Activated T-cell treated with anti-CD3 and anti-CD28 coated beads, Interleukin-2, amount 50 U/mL, for 4 hours (primary cell): Measurements from ENCODE around the gene CAMK2A. TPM values are rescaled to one million over a fixed set of nuclear protein-coding genes. Genes with fewer than 3 reads are reported as not detected.
A peak's percentile ranks its signal among the peaks of the same experiment; 100 is the strongest.

Source experiments
- ATAC-seq, 2 donors: fragments of 200-7000 bp; cut with Tn5 transposase; one replicate each; pipeline ENCODE4 v1.10.0; 2021
- DNase-seq: peaks from one replicate; pipeline ENCODE4 v3.0.0-alpha.2; 2020
- H3K27me3 Mint-ChIP-seq: one replicate; pipeline ENCODE4 v1.8.0; 2021; ENCODE audit warnings: low read depth, mixed read lengths
- H3K36me3 Mint-ChIP-seq: one replicate; pipeline ENCODE4 v1.8.0; 2022; ENCODE audit warnings: mixed read lengths; ENCODE audit not compliant: insufficient read depth
- H3K4me1 Mint-ChIP-seq: one replicate; pipeline ENCODE4 v1.8.0; 2021; ENCODE audit warnings: low read depth, mixed read lengths
- H3K4me3 Mint-ChIP-seq: one replicate; pipeline ENCODE4 v1.8.0; 2021; ENCODE audit warnings: mild to moderate bottlenecking, moderate library complexity, mixed read lengths
- H3K9me3 Mint-ChIP-seq: one replicate; pipeline ENCODE4 v1.8.0; 2021; ENCODE audit warnings: mixed read lengths
- total RNA-seq, 3 donors: library from RNA; stranded (reverse); gene quantifications; one replicate each; pipeline ENCODE4 v1.2.1, GENCODE V29; 2021

Gene CAMK2A
- total RNA-seq, 3 donors from 2014 or later = not detected

GRCh38 chr5:150321784-150322183, 32.2 kb upstream of the CAMK2A start:
- ATAC-seq (no peak), DNase-seq (no peak)
- Mint-ChIP-seq H3K4me3 (no peak overlapping the region), H3K27me3 (no peaks in the 10 kb centered on the region), H3K36me3 (no peaks in the 10 kb centered on the region), H3K4me1 (no peaks in the 10 kb centered on the region), H3K9me3 (no peaks in the 10 kb centered on the region)

GRCh38 chr5:150321211-150321610, 31.6 kb upstream of the CAMK2A start:
- no peak for ATAC-seq
- H3K4me1 Mint-ChIP-seq = no peaks in the 10 kb centered on the region
- H3K4me3 Mint-ChIP-seq = no peak overlapping the region
- H3K36me3 Mint-ChIP-seq = no peaks in the 10 kb centered on the region
- no peaks in the 10 kb centered on the region for H3K9me3 Mint-ChIP-seq
- no peak for DNase-seq
- no peaks in the 10 kb centered on the region for H3K27me3 Mint-ChIP-seq

DNA sequence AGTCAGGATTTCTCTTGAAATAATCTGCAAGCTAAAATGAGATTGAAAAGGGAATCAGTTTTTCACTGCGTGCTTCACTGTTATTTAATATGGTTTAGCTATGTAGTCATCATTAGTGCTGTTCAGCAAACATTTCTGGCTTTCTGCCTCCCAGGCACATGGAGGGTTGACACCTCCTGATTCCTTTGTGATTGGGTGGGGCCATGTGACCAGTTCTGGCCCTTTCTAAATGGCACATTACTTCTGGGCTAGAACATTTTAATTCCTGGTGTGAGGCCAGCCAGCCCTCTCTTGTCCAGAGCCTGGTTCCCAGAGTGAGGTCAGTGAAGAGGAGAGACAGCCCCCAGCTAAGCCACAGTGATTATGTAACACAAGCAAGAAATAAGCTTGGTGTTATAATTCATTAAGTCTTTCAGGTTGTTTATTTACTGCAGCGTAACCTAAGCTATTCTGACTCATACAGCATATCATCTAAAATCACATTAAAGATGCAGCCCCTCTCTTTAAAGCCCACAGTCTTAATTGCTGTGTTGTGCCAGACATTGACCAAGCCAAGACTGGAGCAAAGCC, 30.6 kb upstream of the CAMK2A start:
- no peaks in the 10 kb centered on the region for H3K36me3 Mint-ChIP-seq
- no peaks in the 10 kb centered on the region for H3K9me3 Mint-ChIP-seq
- no peak overlapping the region for H3K4me3 Mint-ChIP-seq
- DNase-seq = no peak
- no peaks in the 10 kb centered on the region for H3K4me1 Mint-ChIP-seq
- ATAC-seq = no peak
- no peaks in the 10 kb centered on the region for H3K27me3 Mint-ChIP-seq

GRCh38 chr5:150319484-150319790, 29.9 kb upstream of the CAMK2A start:
- Mint-ChIP-seq H3K27me3 (no peaks in the 10 kb centered on the region), H3K4me1 (no peaks in the 10 kb centered on the region), H3K9me3 (no peaks in the 10 kb centered on the region), H3K36me3 (no peaks in the 10 kb centered on the region), H3K4me3 (no peak overlapping the region)
- DNase-seq = no peak
- ATAC-seq = no peak

GRCh38 chr5:150318613-150319483, 29.3 kb upstream of the CAMK2A start:
- no peaks in the 10 kb centered on the region for H3K36me3 Mint-ChIP-seq
- H3K9me3 Mint-ChIP-seq = no peaks in the 10 kb centered on the region
- no peaks in the 10 kb centered on the region for H3K4me1 Mint-ChIP-seq
- no peak overlapping the region for H3K4me3 Mint-ChIP-seq
- ATAC-seq (no peak), DNase-seq (no peak)
- no peaks in the 10 kb centered on the region for H3K27me3 Mint-ChIP-seq

DNA sequence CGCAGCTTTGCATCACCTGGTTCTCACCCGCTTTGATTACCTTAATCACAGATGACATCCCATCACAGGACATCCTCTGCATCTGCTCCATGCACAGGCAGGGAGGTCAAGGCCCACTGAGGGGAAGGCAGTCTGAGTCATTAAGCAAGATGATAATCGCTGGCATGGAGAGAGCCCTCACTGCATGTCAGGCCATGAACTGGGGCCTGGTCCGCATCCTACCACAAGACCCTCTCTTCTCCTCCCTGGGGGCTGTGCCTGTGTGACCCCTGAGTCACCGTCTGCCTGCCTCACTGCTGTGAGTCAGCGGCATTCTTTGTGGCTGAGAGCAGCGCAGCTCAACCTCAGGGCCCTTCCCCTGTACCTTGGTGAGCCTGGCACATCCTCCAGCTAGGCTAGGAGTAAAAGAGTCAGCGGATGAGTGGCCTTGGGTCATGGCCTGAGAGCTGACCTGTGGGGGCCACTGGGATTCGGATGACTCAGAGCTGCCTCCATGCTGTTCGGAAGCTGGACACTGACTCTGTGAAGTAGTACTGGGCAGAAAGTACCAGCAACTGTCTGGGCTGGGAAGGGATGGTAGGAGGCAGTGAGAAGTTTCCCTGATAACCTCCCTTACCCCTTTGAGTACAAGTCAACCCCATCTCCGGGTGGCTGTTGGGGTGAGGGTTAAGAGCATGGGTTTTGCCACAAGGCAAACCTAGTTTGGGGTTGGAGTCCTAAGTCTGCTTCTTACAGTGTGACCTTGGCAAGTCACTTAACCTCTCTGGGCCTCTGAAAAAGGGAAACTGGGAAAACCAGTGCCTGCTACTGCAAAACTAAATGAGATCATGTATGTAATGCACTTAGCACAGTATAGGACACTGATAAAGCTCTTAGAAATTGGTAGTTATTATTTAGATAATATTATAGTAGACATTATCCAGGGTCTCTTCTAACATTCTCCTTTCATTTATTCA, 27.8 kb upstream of the CAMK2A start:
- ATAC-seq (peak; percentile 51 to 56), DNase-seq (no peak)
- H3K4me3 Mint-ChIP-seq = no peak overlapping the region
- no peaks in the 10 kb centered on the region for H3K4me1 Mint-ChIP-seq
- H3K27me3 Mint-ChIP-seq = no peaks in the 10 kb centered on the region
- no peaks in the 10 kb centered on the region for H3K36me3 Mint-ChIP-seq
- no peaks in the 10 kb centered on the region for H3K9me3 Mint-ChIP-seq

GRCh38 chr5:150316320-150316719, 26.7 kb upstream of the CAMK2A start:
- ATAC-seq (no peak), DNase-seq (no peak)
- no peaks in the 10 kb centered on the region for H3K4me1 Mint-ChIP-seq
- no peak overlapping the region for H3K4me3 Mint-ChIP-seq
- no peaks in the 10 kb centered on the region for H3K9me3 Mint-ChIP-seq
- no peaks in the 10 kb centered on the region for H3K27me3 Mint-ChIP-seq
- no peaks in the 10 kb centered on the region for H3K36me3 Mint-ChIP-seq

DNA sequence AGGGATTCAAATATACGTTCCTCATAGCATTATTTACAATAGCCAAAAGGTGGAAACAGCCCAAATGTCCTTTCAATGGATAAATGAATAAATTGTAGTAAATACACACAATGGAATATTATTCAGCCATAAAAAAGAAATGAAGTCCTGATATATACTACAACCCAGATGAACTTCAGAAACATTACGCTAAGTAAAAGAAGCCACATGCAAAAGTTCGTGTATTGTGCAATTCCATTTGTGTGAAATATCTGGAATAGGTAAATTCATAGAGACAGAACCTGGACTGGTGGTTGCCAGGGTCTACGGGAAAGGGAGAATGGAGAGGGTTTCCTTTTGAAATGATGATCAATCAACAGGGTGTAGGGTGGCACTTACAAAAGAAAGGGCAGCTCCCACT, 25.7 kb upstream of the CAMK2A start:
- no peaks in the 10 kb centered on the region for H3K27me3 Mint-ChIP-seq
- no peaks in the 10 kb centered on the region for H3K4me1 Mint-ChIP-seq
- ATAC-seq (no peak), DNase-seq (no peak)
- no peak overlapping the region for H3K4me3 Mint-ChIP-seq
- no peaks in the 10 kb centered on the region for H3K36me3 Mint-ChIP-seq
- no peaks in the 10 kb centered on the region for H3K9me3 Mint-ChIP-seq

DNA sequence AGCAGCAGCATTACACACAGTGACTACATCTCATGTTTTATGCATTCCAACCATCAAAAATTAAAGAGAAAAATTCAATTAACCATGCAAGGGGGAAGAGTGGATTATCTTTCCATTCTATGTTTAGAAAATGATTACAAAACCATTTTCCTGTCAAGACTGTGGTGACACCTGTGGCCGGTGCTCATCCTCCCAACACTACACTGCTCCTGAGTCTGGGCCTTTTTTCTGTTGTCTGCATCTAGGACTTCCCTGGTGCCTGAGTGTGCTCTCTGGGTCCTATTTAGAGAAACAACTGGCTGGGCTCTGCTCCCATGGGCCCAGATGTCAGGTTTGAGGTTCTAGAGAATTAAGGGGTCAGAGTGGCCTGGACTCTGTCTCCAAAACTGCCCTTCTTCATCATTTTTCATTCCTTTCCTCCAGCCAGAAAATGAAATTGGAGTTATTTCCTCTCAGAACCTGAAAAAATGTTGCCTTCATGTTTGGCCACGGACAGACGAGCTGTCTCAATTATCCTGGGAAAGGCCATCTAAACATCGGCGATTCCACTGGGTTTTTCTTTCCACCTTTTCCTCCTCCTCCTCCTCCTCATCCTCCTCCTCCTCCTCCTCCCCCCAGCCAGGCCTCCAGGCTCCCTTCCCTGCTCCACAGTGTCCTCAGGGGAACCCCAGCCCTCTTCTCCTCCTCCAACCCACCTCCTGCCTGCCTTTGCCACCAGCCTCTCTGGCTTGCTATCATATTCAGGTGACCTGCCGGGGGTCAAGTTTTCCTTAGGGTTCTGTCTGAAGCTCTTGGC, 24.5 kb upstream of the CAMK2A start:
- Mint-ChIP-seq H3K4me3 (no peak overlapping the region), H3K36me3 (no peaks in the 10 kb centered on the region), H3K9me3 (no peaks in the 10 kb centered on the region), H3K27me3 (no peaks in the 10 kb centered on the region), H3K4me1 (no peaks in the 10 kb centered on the region)
- no peak for DNase-seq
- ATAC-seq = no peak

- no peak overlapping the region for H3K4me3 Mint-ChIP-seq
These were observed 23.9 kb upstream of the CAMK2A start for GRCh38 chr5:150313501-150313900.

GRCh38 chr5:150312518-150312917, 22.9 kb upstream of the CAMK2A start:
- Mint-ChIP-seq H3K4me1 (no peaks in the 10 kb centered on the region), H3K4me3 (no peak overlapping the region), H3K27me3 (no peaks in the 10 kb centered on the region), H3K36me3 (no peaks in the 10 kb centered on the region), H3K9me3 (no peaks in the 10 kb centered on the region)
- no peak for DNase-seq
- no peak for ATAC-seq

More at GRCh38 chr5:150313501-150313900, 23.9 kb upstream of the CAMK2A start:
- H3K4me1 Mint-ChIP-seq = no peaks in the 10 kb centered on the region
- no peaks in the 10 kb centered on the region for H3K27me3 Mint-ChIP-seq
- no peak for ATAC-seq
- no peaks in the 10 kb centered on the region for H3K9me3 Mint-ChIP-seq
- H3K36me3 Mint-ChIP-seq = no peaks in the 10 kb centered on the region
- no peak for DNase-seq

DNA sequence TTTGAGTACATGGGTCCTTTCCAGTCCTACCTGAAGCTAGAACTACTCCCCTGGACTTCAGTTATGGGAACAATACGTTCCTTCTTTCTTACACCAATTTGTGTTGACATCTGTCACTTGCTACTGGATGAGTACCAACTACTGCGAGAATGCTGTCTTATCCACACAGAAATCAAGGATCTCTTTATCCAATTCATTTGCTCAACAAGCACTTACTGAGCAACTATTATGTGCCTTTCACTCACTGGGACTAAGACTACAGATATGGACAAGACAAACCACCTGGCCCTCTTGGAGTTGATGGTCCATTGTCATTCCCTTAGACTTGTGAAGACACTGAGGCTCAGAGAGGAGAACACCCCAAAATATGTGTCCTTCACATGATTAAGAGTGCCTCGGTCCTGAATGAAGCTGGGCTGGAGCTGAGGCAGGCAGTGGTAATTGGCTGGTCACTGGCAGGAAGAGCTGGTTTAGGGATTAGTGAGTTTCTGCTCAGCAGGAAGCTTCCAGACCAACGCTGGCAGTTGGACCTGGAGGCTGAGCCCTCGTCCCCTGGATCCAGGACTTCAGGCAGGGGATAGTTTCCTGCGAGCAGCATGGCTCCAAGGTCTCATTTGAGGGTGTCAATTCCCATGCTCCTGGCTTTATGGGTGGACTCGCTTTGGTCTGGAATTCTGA, 21.6 kb upstream of the CAMK2A start:
- DNase-seq = no peak
- ATAC-seq = no peak
- Mint-ChIP-seq H3K36me3 (no peaks in the 10 kb centered on the region), H3K9me3 (no peaks in the 10 kb centered on the region), H3K4me3 (no peak overlapping the region), H3K27me3 (no peaks in the 10 kb centered on the region), H3K4me1 (no peaks in the 10 kb centered on the region)

GRCh38 chr5:150310246-150310645, 20.7 kb upstream of the CAMK2A start:
- no peak for DNase-seq
- H3K4me1 Mint-ChIP-seq = peaks cover 2% of the 10 kb centered on the region
- ATAC-seq = no peak
- H3K27me3 Mint-ChIP-seq = no peaks in the 10 kb centered on the region
- no peak overlapping the region for H3K4me3 Mint-ChIP-seq
- no peaks in the 10 kb centered on the region for H3K9me3 Mint-ChIP-seq
- H3K36me3 Mint-ChIP-seq = no peaks in the 10 kb centered on the region
